SU-DHL-6 (cell line): ENCODE results near the gene CTTN.

Source experiments
- H2AFZ ChIP-seq: fragments of 200-600 bp; sonication (generic); 2 replicates; pipeline ENCODE4 v1.6.1; 2014; ENCODE audit warnings: low read depth, mild to moderate bottlenecking, moderate library complexity, mixed read lengths, antibody characterized with exemption, low read length; ENCODE audit not compliant: severe bottlenecking
- H3F3A ChIP-seq: fragments of 200-600 bp; shearing (Covaris generic); 2 replicates; pipeline ENCODE4 v1.6.0; 2016; ENCODE audit warnings: antibody characterized with exemption, mild to moderate bottlenecking; ENCODE audit not compliant: insufficient read depth
- H3K27ac ChIP-seq: fragments of 200-600 bp; sonication (generic); 2 replicates; pipeline ENCODE4 v1.5.1; 2016; ENCODE audit warnings: low read depth, mild to moderate bottlenecking, low read length, moderate library complexity, mixed read lengths
- H3K27me3 ChIP-seq: fragments of 200-600 bp; sonication (generic), shearing (Covaris generic); 2 replicates; pipeline ENCODE4 v1.6.0; 2014; ENCODE audit warnings: mild to moderate bottlenecking, low read length
- H3K36me3 ChIP-seq: fragments of 200-600 bp; sonication (generic); 2 replicates; pipeline ENCODE4 v1.6.1; 2014; ENCODE audit warnings: mild to moderate bottlenecking, low read length, mixed read lengths
- H3K4me2 ChIP-seq: fragments of 300-600, 200-600 bp; shearing (Covaris generic), sonication (generic); 2 replicates; pipeline ENCODE4 v1.6.0; 2014; ENCODE audit warnings: low read length, low read depth, mild to moderate bottlenecking; ENCODE audit not compliant: poor library complexity, severe bottlenecking
- H3K4me3 ChIP-seq: fragments of 200-600 bp; sonication (generic); 2 replicates; pipeline ENCODE4 v1.5.1; 2014; ENCODE audit warnings: antibody characterized with exemption, low read length, mild to moderate bottlenecking, mixed read lengths; ENCODE audit not compliant: insufficient read depth, poor library complexity, severe bottlenecking
- H3K79me2 ChIP-seq: fragments of 200-600 bp; sonication (generic); 2 replicates; pipeline ENCODE4 v1.6.1; 2014; ENCODE audit warnings: mild to moderate bottlenecking, low read length, moderate library complexity; ENCODE audit not compliant: insufficient read depth
- H3K9ac ChIP-seq: fragments of 200-600 bp; sonication (generic); 2 replicates; pipeline ENCODE4 v1.7.0; 2014; ENCODE audit warnings: mild to moderate bottlenecking, low read length
- H3K9me2 ChIP-seq: fragments of 200-600 bp; sonication (generic); replicated peaks from 2 replicates; pipeline ENCODE4 v1.6.1; 2014; ENCODE audit warnings: low read length; ENCODE audit not compliant: insufficient read depth
- H3K9me3 ChIP-seq: fragments of 200-600 bp; sonication (generic); 2 replicates; pipeline ENCODE4 v1.6.1; 2014; ENCODE audit warnings: low read length, mixed read lengths; ENCODE audit not compliant: insufficient read depth
- H4K20me1 ChIP-seq: fragments of 200-600 bp; sonication (generic); 2 replicates; pipeline ENCODE4 v1.6.1; 2014; ENCODE audit warnings: low read depth, mild to moderate bottlenecking, antibody characterized with exemption, low read length, moderate library complexity, mixed read lengths
- CTCF ChIP-seq: fragments of 200-600 bp; sonication (generic); IDR thresholded peaks from one replicate; pipeline ENCODE4 v1.5.1; 2017; ENCODE audit warnings: antibody characterized with exemption, mild to moderate bottlenecking, low read length, moderate library complexity; ENCODE audit not compliant: insufficient read depth, poor library complexity, severe bottlenecking
- EZH2phosphoT487 ChIP-seq: fragments of 200-600 bp; sonication (generic), shearing (Covaris generic); conservative IDR thresholded peaks from 2 replicates; pipeline ENCODE4 v1.6.1; 2018; ENCODE audit warnings: mild to moderate bottlenecking, antibody characterized with exemption, low read length, moderate library complexity, mixed read lengths

The CTTN gene

GRCh38 chr11:70399681-70400112 is 1.4 kb downstream of the CTTN start:
- peaks cover 24% of the 10 kb centered on the region for H3F3A ChIP-seq
- H3K4me3 ChIP-seq = peak overlapping the region; percentile 25
- H3K27ac ChIP-seq = peak overlapping the region; percentile 77
- TF ChIP-seq CTCF (no peak), EZH2phosphoT487 (no peak)
- no peaks in the 10 kb centered on the region for H3K9me2 ChIP-seq
- H3K79me2 ChIP-seq = peaks cover 23% of the 10 kb centered on the region
- no peaks in the 10 kb centered on the region for H3K27me3 ChIP-seq
- H3K9ac ChIP-seq = peak overlapping the region; percentile 70; the same call in 1 of the 2 replicates
- H3K36me3 ChIP-seq = peaks cover 4% of the 10 kb centered on the region; the same call in 1 of the 2 replicates
- no peaks in the 10 kb centered on the region; the same call in 1 of the 2 replicates for H3K9me3 ChIP-seq
- H2AFZ ChIP-seq = no peak overlapping the region
- peak overlapping the region; percentile 63 for H3K4me2 ChIP-seq
- H4K20me1 ChIP-seq = no peaks in the 10 kb centered on the region

GRCh38 chr11:70400643-70401042 is 2.3 kb downstream of the CTTN start:
- peaks cover 24% of the 10 kb centered on the region for H3F3A ChIP-seq
- H3K4me2 ChIP-seq = no peak overlapping the region
- no peak overlapping the region for H3K9ac ChIP-seq
- H3K9me3 ChIP-seq = no peaks in the 10 kb centered on the region; the same call in 1 of the 2 replicates
- H2AFZ ChIP-seq = no peak overlapping the region
- H3K79me2 ChIP-seq = peaks cover 15% of the 10 kb centered on the region
- H3K4me3 ChIP-seq = no peak overlapping the region
- H3K36me3 ChIP-seq = peaks cover 4% of the 10 kb centered on the region; the same call in 1 of the 2 replicates
- no peaks in the 10 kb centered on the region for H4K20me1 ChIP-seq
- no peaks in the 10 kb centered on the region for H3K9me2 ChIP-seq
- no peak for TF ChIP-seq EZH2phosphoT487
- TF ChIP-seq CTCF = no peak
- no peaks in the 10 kb centered on the region for H3K27me3 ChIP-seq
- peak overlapping the region; percentile 77 for H3K27ac ChIP-seq

GRCh38 chr11:70402016-70402415 is 3.7 kb downstream of the CTTN start:
- H3K4me2 ChIP-seq = no peak overlapping the region
- H3K9me2 ChIP-seq = no peaks in the 10 kb centered on the region
- peaks cover 24% of the 10 kb centered on the region for H3F3A ChIP-seq
- no peak overlapping the region for H3K9ac ChIP-seq
- H3K36me3 ChIP-seq = peaks cover 2% of the 10 kb centered on the region; the same call in 1 of the 2 replicates
- H4K20me1 ChIP-seq = no peaks in the 10 kb centered on the region
- no peaks in the 10 kb centered on the region for H3K27me3 ChIP-seq
- no peak overlapping the region for H3K4me3 ChIP-seq
- no peak overlapping the region for H2AFZ ChIP-seq
- no peak overlapping the region for H3K27ac ChIP-seq
- TF ChIP-seq EZH2phosphoT487 = no peak
- no peak for TF ChIP-seq CTCF
- H3K79me2 ChIP-seq = peaks cover 5% of the 10 kb centered on the region
- H3K9me3 ChIP-seq = no peaks in the 10 kb centered on the region; the same call in 1 of the 2 replicates
